NCI-H526 (cell line): ENCODE results near the gene NEK11.

Experiments
- DNase-seq, 2 experiments: peaks; one replicate each; lab custom pipeline; 2025; lab: John Stamatoyannopoulos, UW

NEK11 gene

GRCh38 chr3:131304890-131305289 lies 278.2 kb downstream of the NEK11 start:
- no peak for DNase-seq

GRCh38 chr3:131306242-131306641 lies 279.6 kb downstream of the NEK11 start:
- no peak for DNase-seq

- no peak for DNase-seq
These were observed 287.6 kb downstream of the NEK11 start for GRCh38 chr3:131314318-131314717.

- DNase-seq: no peak
These were observed 288.5 kb downstream of the NEK11 start for GRCh38 chr3:131315162-131315561.

GRCh38 chr3:131317667-131318066 lies 291.0 kb downstream of the NEK11 start:
- DNase-seq: no peak

- no peak for DNase-seq
These were observed 296.3 kb downstream of the NEK11 start for GRCh38 chr3:131323014-131323413.

- no peak for DNase-seq
These were observed 297.1 kb downstream of the NEK11 start for GRCh38 chr3:131323792-131324191.

- DNase-seq: no peak
These were observed 298.2 kb downstream of the NEK11 start for GRCh38 chr3:131324923-131325322.

GRCh38 chr3:131326307-131326706 lies 299.6 kb downstream of the NEK11 start:
- no peak for DNase-seq

- peak in 1 of 2 experiments; percentile 39 for DNase-seq
These were observed 302.0 kb downstream of the NEK11 start for GRCh38 chr3:131328721-131329120.

GRCh38 chr3:131329774-131330173 lies 303.1 kb downstream of the NEK11 start:
- DNase-seq: no peak

GRCh38 chr3:131331456-131332085 lies 304.9 kb downstream of the NEK11 start:
- peak; percentile 37 to 47 for DNase-seq

GRCh38 chr3:131338948-131339640 lies 312.4 kb downstream of the NEK11 start:
- no peak for DNase-seq

- DNase-seq: no peak
These were observed 315.1 kb downstream of the NEK11 start for GRCh38 chr3:131341761-131342160.

GRCh38 chr3:131348911-131349310 lies 322.2 kb downstream of the NEK11 start:
- no peak for DNase-seq

GRCh38 chr3:131349454-131349853 lies 322.8 kb downstream of the NEK11 start:
- DNase-seq: no peak

GRCh38 chr3:131349946-131350347 lies 323.3 kb downstream of the NEK11 start:
- DNase-seq: no peak

- DNase-seq: no peak
These were observed 323.8 kb downstream of the NEK11 start for GRCh38 chr3:131350506-131350905.

- DNase-seq: no peak
These were observed 326.6 kb downstream of the NEK11 start for GRCh38 chr3:131353016-131353877.

- no peak for DNase-seq
These were observed 327.3 kb downstream of the NEK11 start for GRCh38 chr3:131353986-131354385.

- no peak for DNase-seq
These were observed 329.4 kb downstream of the NEK11 start for GRCh38 chr3:131356006-131356595.

GRCh38 chr3:131357275-131357674 lies 330.6 kb downstream of the NEK11 start:
- no peak for DNase-seq
